Smooth muscle cell (in vitro differentiated cells): ENCODE results near the gene OPN3. TPM values are rescaled to one million over a fixed set of nuclear protein-coding genes. Genes with fewer than 3 reads are reported as not detected.

Source experiments
- DNase-seq: peaks from one replicate; lab custom pipeline; 2025; ENCODE audit not compliant: unreplicated experiment; lab: John Stamatoyannopoulos, UW
- H2AFZ ChIP-seq: fragments of 200-600 bp; sonication (generic); 2 replicates; pipeline ENCODE4 v1.6.0; 2016; ENCODE audit warnings: antibody characterized with exemption, low read depth, mild to moderate bottlenecking
- H3F3A ChIP-seq: fragments of 200-600 bp; sonication (generic); 2 replicates; pipeline ENCODE4 v1.6.0; 2017; ENCODE audit warnings: antibody characterized with exemption, low read depth
- H3K27ac ChIP-seq: fragments of 200-600 bp; sonication (generic); 2 replicates; pipeline ENCODE4 v1.5.1; 2016; ENCODE audit warnings: low read depth, mild to moderate bottlenecking
- H3K27me3 ChIP-seq: fragments of 200-600 bp; sonication (generic); 2 replicates; pipeline ENCODE4 v1.6.1; 2016; ENCODE audit warnings: low read depth, mild to moderate bottlenecking
- H3K36me3 ChIP-seq: fragments of 200-600 bp; sonication (generic); 2 replicates; pipeline ENCODE4 v1.5.1; 2016; ENCODE audit warnings: low read depth
- H3K4me1 ChIP-seq: fragments of 200-600 bp; sonication (generic); 2 replicates; pipeline ENCODE4 v1.5.1; 2016; ENCODE audit warnings: low read depth
- H3K4me2 ChIP-seq: fragments of 200-600 bp; sonication (generic); 2 replicates; pipeline ENCODE4 v1.6.0; 2016; ENCODE audit warnings: mild to moderate bottlenecking
- H3K4me3 ChIP-seq: fragments of 200-600 bp; sonication (generic); 2 replicates; pipeline ENCODE4 v1.5.1; 2016; ENCODE audit warnings: mild to moderate bottlenecking
- H3K79me2 ChIP-seq: fragments of 200-600 bp; sonication (generic); 2 replicates; pipeline ENCODE4 v1.6.0; 2016; ENCODE audit warnings: low read depth, mild to moderate bottlenecking
- H3K9ac ChIP-seq: fragments of 200-600 bp; sonication (generic); 2 replicates; pipeline ENCODE4 v1.6.0; 2016; ENCODE audit warnings: low read depth
- H3K9me3 ChIP-seq: fragments of 200-600 bp; sonication (generic); replicated peaks from 2 replicates; pipeline ENCODE4 v1.5.1; 2016; ENCODE audit warnings: low read depth
- H4K20me1 ChIP-seq: fragments of 200-600 bp; sonication (generic); 2 replicates; pipeline ENCODE4 v1.6.0; 2016; ENCODE audit warnings: low read depth
- WGBS: methylation state at CpG from one replicate; pipeline ENCODE4 v1.1.7; 2016; ENCODE audit warnings: low lambda C conversion rate; 5-methylcytosine and 5-hydroxymethylcytosine counted together
- polyA plus RNA-seq: library from polyadenylated mRNA; unstranded; fragments of >200 nt; fragmentation: Nextera tagmentation; extraction: Ambion mirVana; gene quantifications from 2 replicates; pipeline ENCODE4 v1.2.1, GENCODE V29; 2016
- total RNA-seq: library from RNA; depleted of rRNA; stranded (reverse); fragments of >200 nt; gene quantifications from 2 replicates; pipeline ENCODE4 v1.2.3, GENCODE V29; 2014
- TF ChIP-seq, protein P1 (sequence below): fragments of 200-600 bp; sonication (generic); IDR thresholded peaks from 2 replicates; pipeline ENCODE4 v1.5.1; 2017; ENCODE audit warnings: borderline replicate concordance, mild to moderate bottlenecking, antibody characterized with exemption; ENCODE audit not compliant: insufficient read depth, poor library complexity, severe bottlenecking

Gene OPN3
- total and polyA plus RNA-seq, 2 experiments from 2014 or later: 24.8 to 33.0 TPM

DNA sequence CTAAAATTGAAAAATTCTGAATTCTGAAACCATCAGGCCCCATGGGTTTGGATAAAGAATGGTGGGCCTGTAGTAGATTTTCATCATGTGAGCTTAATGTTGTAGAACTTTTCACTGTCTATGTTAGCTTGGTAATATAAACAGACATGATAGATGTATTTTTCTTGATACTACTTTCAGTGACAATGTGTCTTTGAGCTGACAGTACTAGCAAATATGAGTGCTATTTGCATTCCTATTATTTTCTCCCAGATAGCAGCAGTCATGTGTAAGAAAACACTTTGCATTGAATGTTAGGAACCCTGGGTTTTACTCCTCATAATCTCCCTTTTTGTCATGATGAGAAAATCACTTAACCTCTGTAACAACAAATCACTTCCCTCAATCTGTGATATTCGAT is 89.9 kb downstream of the OPN3 start:
- no peaks in the 10 kb centered on the region for H4K20me1 ChIP-seq
- H3K27me3 ChIP-seq: no peaks in the 10 kb centered on the region
- H3K9ac ChIP-seq: no peak overlapping the region
- TF ChIP-seq, protein P1, sequence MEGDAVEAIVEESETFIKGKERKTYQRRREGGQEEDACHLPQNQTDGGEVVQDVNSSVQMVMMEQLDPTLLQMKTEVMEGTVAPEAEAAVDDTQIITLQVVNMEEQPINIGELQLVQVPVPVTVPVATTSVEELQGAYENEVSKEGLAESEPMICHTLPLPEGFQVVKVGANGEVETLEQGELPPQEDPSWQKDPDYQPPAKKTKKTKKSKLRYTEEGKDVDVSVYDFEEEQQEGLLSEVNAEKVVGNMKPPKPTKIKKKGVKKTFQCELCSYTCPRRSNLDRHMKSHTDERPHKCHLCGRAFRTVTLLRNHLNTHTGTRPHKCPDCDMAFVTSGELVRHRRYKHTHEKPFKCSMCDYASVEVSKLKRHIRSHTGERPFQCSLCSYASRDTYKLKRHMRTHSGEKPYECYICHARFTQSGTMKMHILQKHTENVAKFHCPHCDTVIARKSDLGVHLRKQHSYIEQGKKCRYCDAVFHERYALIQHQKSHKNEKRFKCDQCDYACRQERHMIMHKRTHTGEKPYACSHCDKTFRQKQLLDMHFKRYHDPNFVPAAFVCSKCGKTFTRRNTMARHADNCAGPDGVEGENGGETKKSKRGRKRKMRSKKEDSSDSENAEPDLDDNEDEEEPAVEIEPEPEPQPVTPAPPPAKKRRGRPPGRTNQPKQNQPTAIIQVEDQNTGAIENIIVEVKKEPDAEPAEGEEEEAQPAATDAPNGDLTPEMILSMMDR: no peak
- H3K4me3 ChIP-seq: no peak overlapping the region
- no peak overlapping the region for H3K4me2 ChIP-seq
- no peak overlapping the region for H3K27ac ChIP-seq
- no peak overlapping the region for H2AFZ ChIP-seq
- no peaks in the 10 kb centered on the region for H3K79me2 ChIP-seq
- H3K9me3 ChIP-seq: no peaks in the 10 kb centered on the region
- no peaks in the 10 kb centered on the region for H3K36me3 ChIP-seq
- 78% methylated on average over 1 of the region's 1 CpG for WGBS
- H3K4me1 ChIP-seq: no peaks in the 10 kb centered on the region
- no peaks in the 10 kb centered on the region for H3F3A ChIP-seq
- DNase-seq: no peak

DNA sequence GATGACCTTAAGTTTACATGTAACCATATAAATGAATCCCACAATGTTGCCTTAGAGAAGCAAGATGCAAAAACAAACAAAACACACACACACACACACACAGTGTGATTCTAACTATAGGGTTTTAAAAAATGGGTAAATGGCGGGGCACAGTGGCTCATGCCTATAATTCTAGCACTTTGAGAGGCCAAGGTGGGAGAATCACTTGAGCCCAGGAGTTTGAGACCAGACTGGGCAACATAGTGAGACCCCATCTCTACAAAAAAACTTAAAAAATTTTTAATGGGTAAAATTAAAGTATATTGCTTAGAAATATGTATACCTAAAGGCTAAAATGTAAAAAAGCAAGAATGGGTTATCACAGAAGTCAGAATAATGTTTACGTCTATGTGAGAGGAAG is 92.2 kb downstream of the OPN3 start:
- Histone ChIP-seq H3K9me3 (no peaks in the 10 kb centered on the region), H2AFZ (no peak overlapping the region), H3K36me3 (no peaks in the 10 kb centered on the region), H3K4me1 (no peaks in the 10 kb centered on the region), H4K20me1 (no peaks in the 10 kb centered on the region), H3K27ac (no peak overlapping the region), H3K9ac (no peak overlapping the region), H3K27me3 (no peaks in the 10 kb centered on the region), H3K4me3 (no peak overlapping the region), H3K79me2 (no peaks in the 10 kb centered on the region), H3F3A (no peaks in the 10 kb centered on the region), H3K4me2 (no peak overlapping the region)
- DNase-seq: no peak
- WGBS: 49% methylated on average over 2 of the region's 2 CpGs
- TF ChIP-seq, protein P1: no peak

Other genes starting within 250 kb of the OPN3 start
- gene FH, start 120.6 kb downstream of the OPN3 start, total RNA-seq: 53.1 and 75.6 TPM in 2 replicates
- 46.5 and 57.7 TPM in 2 replicates for gene FH, start 120.6 kb downstream of the OPN3 start, polyA plus RNA-seq
- 0.09 TPM in 1 of 2 replicates, not detected in the other for gene KMO, start 108.0 kb downstream of the OPN3 start, total RNA-seq
- gene KMO, start 108.0 kb downstream of the OPN3 start, polyA plus RNA-seq: 0.09 TPM in 2 replicates
- gene CHML, start within 50 bp of the OPN3 start, total RNA-seq: 11.3 and 11.5 TPM in 2 replicates
- gene CHML, start within 50 bp of the OPN3 start, polyA plus RNA-seq: 2.3 and 3.9 TPM in 2 replicates
- gene WDR64, start 11.9 kb upstream of the OPN3 start, total RNA-seq: not detected in 2 replicates
- 0.44 TPM in 1 of 2 replicates, not detected in the other for gene WDR64, start 11.9 kb upstream of the OPN3 start, polyA plus RNA-seq
- gene EXO1, start 207.8 kb upstream of the OPN3 start, total RNA-seq: 10.5 and 11.0 TPM in 2 replicates
- gene EXO1, start 207.8 kb upstream of the OPN3 start, polyA plus RNA-seq: 3.8 and 7.5 TPM in 2 replicates